M059J (cell line): Measurements from ENCODE around the gene DDIT3. TPM values are rescaled to one million over a fixed set of nuclear protein-coding genes. Genes with fewer than 3 reads are reported as not detected.

ENCODE experiments used
- DNase-seq: peaks from one replicate; pipeline ENCODE4 v3.0.0-alpha.2; 2012; ENCODE audit warnings: low read depth
- total RNA-seq: library from RNA; depleted of rRNA; stranded (reverse); fragments of >200 nt; shearing (Covaris generic); gene quantifications from 2 replicates; pipeline ENCODE4 v1.2.3, GENCODE V29; 2014; rRNA removed

Gene DDIT3
- total RNA-seq, 1 experiment from 2014 or later, result 39.3 TPM

- DNase-seq, result no peak
Measured at GRCh38 chr12:57467915-57468314, 52.4 kb downstream of the DDIT3 start.

DNA sequence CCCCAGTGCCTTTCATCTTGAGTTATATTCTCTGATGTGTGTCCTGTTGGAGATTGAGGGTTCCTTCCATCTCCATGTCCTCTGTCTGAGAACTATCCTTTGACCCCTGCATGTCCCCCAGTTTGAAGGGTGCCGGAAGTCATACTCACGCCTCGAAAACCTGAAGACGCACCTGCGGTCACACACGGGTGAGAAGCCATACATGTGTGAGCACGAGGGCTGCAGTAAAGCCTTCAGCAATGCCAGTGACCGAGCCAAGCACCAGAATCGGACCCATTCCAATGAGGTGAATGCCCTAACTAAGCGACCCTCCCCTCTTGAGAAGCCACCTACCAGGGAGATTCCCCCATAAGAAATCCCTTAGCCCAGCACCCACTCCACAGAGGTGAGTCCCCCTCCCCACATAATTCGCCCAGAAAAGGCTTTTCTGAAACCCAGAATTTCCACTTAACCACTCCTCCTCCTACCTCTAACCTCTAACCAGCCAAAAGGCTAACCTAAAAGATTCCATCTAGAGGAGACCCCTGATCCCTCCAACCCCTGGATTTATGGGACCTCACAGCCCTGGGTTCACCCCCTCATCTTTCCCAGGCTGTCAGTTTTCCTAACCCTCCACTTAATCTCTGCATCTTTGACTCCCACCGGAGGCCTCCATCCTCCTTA, 53.0 kb downstream of the DDIT3 start:
- DNase-seq, result no peak

Other genes with a start within 250 kb of the DDIT3 start
- 12.1 and 16.4 TPM in 2 replicates for gene R3HDM2, start 89.5 kb downstream of the DDIT3 start, total RNA-seq
- gene INHBC, start 85.7 kb downstream of the DDIT3 start, total RNA-seq, result not detected in 2 replicates
- 0.42 and 1.4 TPM in 2 replicates for gene INHBE, start 65.2 kb downstream of the DDIT3 start, total RNA-seq
- 1.5 TPM in 1 of 2 replicates, not detected in the other for gene GLI1, start 60.7 kb downstream of the DDIT3 start, total RNA-seq
- gene ARHGAP9, start 40.6 kb downstream of the DDIT3 start, total RNA-seq, result 0.44 and 0.69 TPM in 2 replicates
- gene MARS1, start 32.4 kb downstream of the DDIT3 start, total RNA-seq, result 68.9 and 99.8 TPM in 2 replicates
- gene MBD6, start 2.3 kb upstream of the DDIT3 start, total RNA-seq, result 5.0 and 18.2 TPM in 2 replicates
- gene DCTN2, start 26.7 kb upstream of the DDIT3 start, total RNA-seq, result 97.9 and 119 TPM in 2 replicates
- gene KIF5A, start 29.5 kb upstream of the DDIT3 start, total RNA-seq, result 0.30 and 0.37 TPM in 2 replicates
- gene PIP4K2C, start 70.7 kb upstream of the DDIT3 start, total RNA-seq, result 71.2 and 85.3 TPM in 2 replicates
- gene DTX3, start 84.3 kb upstream of the DDIT3 start, total RNA-seq, result 20.1 and 21.4 TPM in 2 replicates
- gene ARHGEF25, start 90.9 kb upstream of the DDIT3 start, total RNA-seq, result 6.2 and 13.2 TPM in 2 replicates
- 21.6 and 43.3 TPM in 2 replicates for gene B4GALNT1, start 112.7 kb upstream of the DDIT3 start, total RNA-seq
- gene OS9, start 173.6 kb upstream of the DDIT3 start, total RNA-seq, result 298 and 647 TPM in 2 replicates
- gene AGAP2, start 218.2 kb upstream of the DDIT3 start, total RNA-seq, result 0.07 TPM in 1 of 2 replicates, not detected in the other
- 36.2 and 57.0 TPM in 2 replicates for gene TSPAN31, start 224.5 kb upstream of the DDIT3 start, total RNA-seq
- gene CDK4, start 231.8 kb upstream of the DDIT3 start, total RNA-seq, result 175 and 179 TPM in 2 replicates
- gene MARCHF9, start 234.6 kb upstream of the DDIT3 start, total RNA-seq, result 6.7 and 7.9 TPM in 2 replicates
- gene CYP27B1, start 246.6 kb upstream of the DDIT3 start, total RNA-seq, result 1.8 and 3.2 TPM in 2 replicates